Endothelial cell of umbilical vein (primary cell): ENCODE measurements around the gene PIGA. TPM values are rescaled to one million over a fixed set of nuclear protein-coding genes. Genes with fewer than 3 reads are reported as not detected.

Experiments
- BruUV-seq: library from RNA; stranded (reverse); fragments of 400-500 nt; replicated peaks from 2 replicates; lab custom pipeline; 2021; lab: Mats Ljungman, UMichigan
- CTCF ChIA-PET: fragments of 300-600, 350-600 bp; sonication (Branson Sonifier 250); formaldehyde crosslinking; loops from one replicate; lab custom pipeline; 2021; ENCODE audit warnings: antibody characterized with exemption, inconsistent platforms; lab: Charles Lee
- POLR2A ChIA-PET: fragments of 300-600, 350-600 bp; sonication (Branson Sonifier 250); formaldehyde crosslinking; loops from one replicate; lab custom pipeline; 2021; ENCODE audit warnings: antibody characterized with exemption, inconsistent platforms; lab: Charles Lee
- DNase-seq: peaks from one replicate; pipeline ENCODE4 v3.0.0-alpha.2; 2011; ENCODE audit warnings: low read depth, low spot score
- FAIRE-seq: peaks from 2 replicates; lab custom pipeline; 2011; peaks lifted over from hg19 to GRCh38; lab: Jason Lieb, UNC
- H2AFZ ChIP-seq: 2 replicates; pipeline ENCODE4 v1.6.0; 2012; ENCODE audit warnings: low read depth, low read length, control low read depth, inconsistent platforms
- H3K27ac ChIP-seq: 2 replicates; pipeline ENCODE4 v1.5.1; 2011; ENCODE audit warnings: low read depth, mild to moderate bottlenecking, control low read depth, low read length, moderate library complexity; ENCODE audit not compliant: insufficient read depth
- H3K27me3 ChIP-seq, 2 experiments: 2 replicates each; pipeline versions ENCODE4 v1.6.0 to v1.6.1; 2011; ENCODE audit warnings: low read length in 2 of 2, mixed read lengths in 1 of 2; ENCODE audit not compliant: control insufficient read depth in 2 of 2, insufficient read depth in 2 of 2
- H3K36me3 ChIP-seq, 2 experiments: 2 replicates in 1 of 2; 3 replicates in 1 of 2; pipeline ENCODE4 v1.5.1; 2011; ENCODE audit warnings: low read length in 2 of 2, mild to moderate bottlenecking in 1 of 2, moderate library complexity in 1 of 2; ENCODE audit not compliant: control insufficient read depth in 2 of 2, insufficient read depth in 2 of 2; ENCODE audit errors: extremely low read depth in 1 of 2
- H3K4me1 ChIP-seq: 3 replicates; pipeline ENCODE4 v1.5.1; 2011; ENCODE audit warnings: mild to moderate bottlenecking, low read length; ENCODE audit not compliant: control insufficient read depth, insufficient read depth; ENCODE audit errors: extremely low read depth
- H3K4me2 ChIP-seq: 2 replicates; pipeline ENCODE4 v1.6.1; 2011; ENCODE audit warnings: low read length, control low read depth, mixed read lengths; ENCODE audit not compliant: insufficient read depth
- H3K4me3 ChIP-seq, 3 experiments: fragments of 200-600 bp in 1 of 3; sonication (generic), shearing (Covaris generic) in 1 of 3; replicated peaks in 1 of 3; 2 replicates each; pipeline ENCODE4 v1.5.1; 2011 to 2016; ENCODE audit warnings: control low read depth in 3 of 3, low read length in 3 of 3, mild to moderate bottlenecking in 2 of 3, inconsistent platforms in 1 of 3, low read depth in 1 of 3, moderate library complexity in 1 of 3; ENCODE audit not compliant: insufficient read depth in 1 of 3
- H3K79me2 ChIP-seq: 2 replicates; pipeline ENCODE4 v1.6.0; 2012; ENCODE audit warnings: low read length, inconsistent platforms; ENCODE audit not compliant: control insufficient read depth, insufficient read depth
- H3K9ac ChIP-seq: replicated peaks from 2 replicates; pipeline ENCODE3; 2011; ENCODE audit warnings: low read length, control low read depth; ENCODE audit not compliant: insufficient read depth; ENCODE audit errors: extremely low read depth
- H3K9me1 ChIP-seq: replicated peaks from 3 replicates; pipeline ENCODE4 v1.6.0; 2011; ENCODE audit warnings: mild to moderate bottlenecking, low read length; ENCODE audit not compliant: control insufficient read depth, insufficient read depth; ENCODE audit errors: extremely low read depth
- H3K9me3 ChIP-seq: replicated peaks from 2 replicates; pipeline ENCODE4 v1.5.1; 2012; ENCODE audit warnings: low read length, inconsistent platforms; ENCODE audit not compliant: control insufficient read depth, insufficient read depth
- H4K20me1 ChIP-seq: replicated peaks from 2 replicates; pipeline ENCODE3; 2011; ENCODE audit warnings: mild to moderate bottlenecking, low read length; ENCODE audit not compliant: control insufficient read depth, insufficient read depth; ENCODE audit errors: extremely low read depth
- CTCF ChIP-seq, 2 donors: IDR thresholded peaks; 1 replicate in 1 of 2; 2 replicates in 1 of 2; pipeline ENCODE4 v1.5.1; 2011; ENCODE audit warnings: low read length in 2 of 2, mild to moderate bottlenecking in 2 of 2, moderate library complexity in 2 of 2, control low read depth in 1 of 2, inconsistent platforms in 1 of 2, low read depth in 1 of 2; ENCODE audit not compliant: insufficient read depth in 1 of 2; ENCODE audit errors: extremely low read depth in 1 of 2
- EZH2 ChIP-seq: IDR thresholded peaks from 2 replicates; pipeline ENCODE4 v1.6.1; 2012; ENCODE audit warnings: borderline replicate concordance, low read depth, mild to moderate bottlenecking, moderate library complexity, low read length, inconsistent platforms; ENCODE audit not compliant: severe bottlenecking
- FOS ChIP-seq: IDR thresholded peaks from 2 replicates; pipeline ENCODE4 v1.6.1; 2011; ENCODE audit warnings: mild to moderate bottlenecking, low read length, moderate library complexity, borderline replicate concordance; ENCODE audit not compliant: insufficient read depth
- GATA2 ChIP-seq: IDR thresholded peaks from 2 replicates; pipeline ENCODE4 v1.7.0; 2011; ENCODE audit warnings: low read depth, mild to moderate bottlenecking, moderate library complexity, mixed read lengths, low read length; ENCODE audit not compliant: insufficient read length, insufficient read depth
- JUN ChIP-seq: IDR thresholded peaks from 2 replicates; pipeline ENCODE4 v1.6.1; 2011; ENCODE audit warnings: borderline replicate concordance, low read depth; ENCODE audit not compliant: insufficient read length, insufficient read depth
- MAX ChIP-seq: IDR thresholded peaks from 2 replicates; pipeline ENCODE4 v1.6.1; 2011; ENCODE audit not compliant: insufficient read depth, insufficient read length
- MYC ChIP-seq: IDR thresholded peaks from one replicate; pipeline ENCODE4 v1.6.1; 2011; ENCODE audit warnings: mild to moderate bottlenecking, low read depth, low read length
- POLR2A ChIP-seq: IDR thresholded peaks from 2 replicates; pipeline ENCODE4 v1.6.1; 2012; ENCODE audit warnings: low read depth, mild to moderate bottlenecking, control low read depth, low read length
- POLR2AphosphoS5 ChIP-seq: IDR thresholded peaks from 2 replicates; pipeline ENCODE4 v1.6.1; 2012; ENCODE audit warnings: low read depth, mild to moderate bottlenecking, control low read depth, low read length, moderate library complexity; ENCODE audit not compliant: insufficient read depth
- dilution Hi-C: fragments of 300-500 bp; cut with MboI; formaldehyde crosslinking; loops from one replicate; pipeline ENCODE4 v1.15.0; 2019; ENCODE audit warnings: low sequenced_read_pairs; ENCODE audit not compliant: extremely low pct_ligation_motif_present
- intact Hi-C: fragments of 100-400 bp; cut with micrococcal nuclease; formaldehyde crosslinking; loops from one replicate; pipeline ENCODE4 v1.10.0; 2022
- polyA plus RNA-seq, 4 experiments: library from polyadenylated mRNA; depleted of rRNA in 3 of 4; stranded (reverse) in 3 of 4; unstranded in 1 of 4; fragments of >200 nt; gene quantifications; 2 replicates each; pipeline versions ENCODE4 v1.2.1 to v1.2.3, GENCODE V29; 2011 to 2012; ENCODE audit warnings: missing spikeins in 1 of 4
- total RNA-seq: library from RNA; stranded (reverse); gene quantifications from 2 replicates; pipeline ENCODE4 v1.2.3, GENCODE V29; 2021

The PIGA gene
- total and polyA plus RNA-seq, 2 donors (not counting 3 experiments of a cell fraction or from before 2014, with no cell fraction given): 4.0 to 12.1 TPM

GRCh38 chrX:15384304-15384703, 49.0 kb upstream of the PIGA start, which contains the start of gene VEGFD:
VEGFD (minus strand) TSS chrX:15384413; CDS start chrX:15383946, 467 bp downstream.
- POLR2A ChIA-PET: no interaction called here
- Histone ChIP-seq H3K27me3 (no peaks in the 10 kb centered on the region), H3K9ac (no peak within 1 kb of the TSS), H2AFZ (no peak within 1 kb of the TSS), H3K9me3 (no peaks in the 10 kb centered on the region), H4K20me1 (no peaks in the 10 kb centered on the region), H3K79me2 (no peaks in the 10 kb centered on the region), H3K27ac (no peak within 1 kb of the TSS), H3K4me3 (no peak within 1 kb of the TSS), H3K36me3 (no peaks in the 10 kb centered on the region), H3K9me1 (no peaks in the 10 kb centered on the region), H3K4me2 (no peak within 1 kb of the TSS), H3K4me1 (peaks cover under 1% of the 10 kb centered on the region)
- CTCF ChIA-PET: no interaction called here
- DNase-seq: no peak
- dilution Hi-C loops: no loop called here
- intact Hi-C loops: no loop called here
- no peak for TF ChIP-seq EZH2
- TF ChIP-seq JUN: no peak
- no peak for TF ChIP-seq MAX
- TF ChIP-seq CTCF (IDR thresholded peaks at IDR 0.05; ENCODE audit: extremely low read depth in 1 of 2, insufficient read depth in 1 of 2, low read depth in 1 of 2, low read length in 2 of 2): no peak
- no peak for TF ChIP-seq FOS
- no peak for TF ChIP-seq GATA2
- TF ChIP-seq POLR2A: no peak
- no peak for TF ChIP-seq MYC
- TF ChIP-seq POLR2AphosphoS5: no peak
- FAIRE-seq: no peak
- BruUV-seq: no TSS peak
